AG09319 (cell line): ENCODE results near the gene TRAP1.
"Not testable (repeated sequence)": the region's sequence is repeated elsewhere in the genome, so short reads cannot be mapped to it uniquely, and the experiment has no call there.

Source experiments
- DNase-seq: peaks from one replicate; pipeline ENCODE4 v3.0.0-alpha.2; 2010; ENCODE audit warnings: low read depth; ENCODE audit errors: extremely low read depth
- TF ChIP-seq, protein P1 (sequence below): IDR thresholded peaks from 2 replicates; pipeline ENCODE4 v1.5.1; 2011; ENCODE audit warnings: low read depth, mild to moderate bottlenecking, inconsistent platforms, low read length, moderate library complexity

Gene TRAP1

GRCh38 chr16:3662601-3663000 lies 54.7 kb downstream of the TRAP1 start:
- DNase-seq = no peak
- TF ChIP-seq, protein P1, sequence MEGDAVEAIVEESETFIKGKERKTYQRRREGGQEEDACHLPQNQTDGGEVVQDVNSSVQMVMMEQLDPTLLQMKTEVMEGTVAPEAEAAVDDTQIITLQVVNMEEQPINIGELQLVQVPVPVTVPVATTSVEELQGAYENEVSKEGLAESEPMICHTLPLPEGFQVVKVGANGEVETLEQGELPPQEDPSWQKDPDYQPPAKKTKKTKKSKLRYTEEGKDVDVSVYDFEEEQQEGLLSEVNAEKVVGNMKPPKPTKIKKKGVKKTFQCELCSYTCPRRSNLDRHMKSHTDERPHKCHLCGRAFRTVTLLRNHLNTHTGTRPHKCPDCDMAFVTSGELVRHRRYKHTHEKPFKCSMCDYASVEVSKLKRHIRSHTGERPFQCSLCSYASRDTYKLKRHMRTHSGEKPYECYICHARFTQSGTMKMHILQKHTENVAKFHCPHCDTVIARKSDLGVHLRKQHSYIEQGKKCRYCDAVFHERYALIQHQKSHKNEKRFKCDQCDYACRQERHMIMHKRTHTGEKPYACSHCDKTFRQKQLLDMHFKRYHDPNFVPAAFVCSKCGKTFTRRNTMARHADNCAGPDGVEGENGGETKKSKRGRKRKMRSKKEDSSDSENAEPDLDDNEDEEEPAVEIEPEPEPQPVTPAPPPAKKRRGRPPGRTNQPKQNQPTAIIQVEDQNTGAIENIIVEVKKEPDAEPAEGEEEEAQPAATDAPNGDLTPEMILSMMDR = no peak

GRCh38 chr16:3661922-3662321 lies 55.4 kb downstream of the TRAP1 start:
- TF ChIP-seq, protein P1 = no peak
- no peak for DNase-seq

DNA sequence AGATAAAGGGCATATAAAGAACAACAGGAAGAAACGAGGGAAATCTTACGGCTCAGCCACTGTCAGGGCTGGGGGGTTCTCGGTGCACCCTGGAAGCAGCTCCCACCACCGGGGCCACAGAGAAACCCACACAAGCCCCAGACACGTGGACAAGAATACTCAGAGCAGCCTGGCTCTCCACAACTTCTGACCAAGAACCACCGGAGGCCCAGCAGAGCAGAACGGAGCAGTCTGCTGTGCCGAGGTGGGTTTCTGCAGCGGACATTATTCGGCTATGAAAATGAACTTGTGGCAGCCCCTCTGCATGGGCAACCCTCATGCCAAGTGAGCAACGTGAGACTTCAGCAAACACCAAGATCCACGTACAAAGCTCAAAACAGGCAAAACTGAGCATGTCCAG lies 56.0 kb downstream of the TRAP1 start:
- DNase-seq = no peak
- TF ChIP-seq, protein P1 = no peak

GRCh38 chr16:3659251-3659650 lies 58.1 kb downstream of the TRAP1 start:
- TF ChIP-seq, protein P1 = no peak
- DNase-seq = peak; percentile 10

DNA sequence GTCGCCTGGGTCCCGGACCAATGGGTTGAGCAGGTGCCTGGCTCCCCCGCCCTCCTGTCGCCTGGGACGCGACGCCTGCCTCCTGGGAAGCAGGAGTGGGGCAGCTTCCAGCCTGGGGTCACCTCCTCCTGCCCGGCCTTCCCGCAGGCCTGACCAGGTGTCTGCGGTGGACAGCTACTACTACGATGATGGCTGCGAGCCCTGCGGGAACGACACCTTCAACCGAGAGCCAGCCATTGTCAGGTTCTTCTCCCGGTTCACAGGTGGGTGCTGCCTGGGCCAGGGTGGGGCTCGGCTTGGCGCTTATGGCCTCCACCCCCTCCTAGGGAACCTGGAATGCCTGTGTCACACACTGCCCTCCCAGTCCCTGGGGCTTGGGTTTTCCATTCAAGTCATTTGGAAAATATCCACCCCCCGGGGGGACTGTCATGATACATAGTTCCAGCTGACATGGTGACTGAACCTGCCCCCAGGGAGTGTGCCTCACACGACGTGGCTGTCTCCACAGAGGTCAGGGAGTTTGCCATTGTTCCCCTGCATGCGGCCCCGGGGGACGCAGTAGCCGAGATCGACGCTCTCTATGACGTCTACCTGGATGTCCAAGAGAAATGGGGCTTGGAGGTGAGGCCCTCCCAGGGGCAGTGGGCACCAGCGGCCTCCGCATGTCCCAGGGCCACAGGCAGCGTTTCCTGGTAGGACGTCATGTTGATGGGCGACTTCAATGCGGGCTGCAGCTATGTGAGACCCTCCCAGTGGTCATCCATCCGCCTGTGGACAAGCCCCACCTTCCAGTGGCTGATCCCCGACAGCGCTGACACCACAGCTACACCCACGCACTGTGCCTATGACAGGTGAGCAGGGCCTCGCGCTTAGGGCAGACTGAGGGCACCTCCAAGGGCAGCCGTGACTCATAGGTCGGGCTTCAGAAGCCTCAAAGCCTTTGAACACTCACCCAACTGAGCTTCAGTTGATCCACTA lies 60.5 kb downstream of the TRAP1 start:
- no peak for DNase-seq

DNA sequence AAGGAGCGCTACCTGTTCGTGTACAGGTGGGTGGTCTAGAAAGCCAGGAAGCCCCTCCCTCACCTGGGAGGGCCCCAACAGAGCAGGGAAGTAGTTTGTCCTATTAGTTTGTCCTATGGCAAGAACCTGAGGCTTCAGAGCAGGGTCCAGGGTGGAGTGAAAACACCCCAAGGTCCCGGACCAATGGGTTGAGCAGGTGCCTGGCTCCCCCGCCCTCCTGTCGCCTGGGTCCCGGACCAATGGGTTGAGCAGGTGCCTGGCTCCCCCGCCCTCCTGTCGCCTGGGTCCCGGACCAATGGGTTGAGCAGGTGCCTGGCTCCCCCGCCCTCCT lies 61.2 kb downstream of the TRAP1 start:
- DNase-seq = not testable (repeated sequence)

More for the DNA sequence above, 60.5 kb downstream of the TRAP1 start:
- TF ChIP-seq, protein P1 = no peak

DNA sequence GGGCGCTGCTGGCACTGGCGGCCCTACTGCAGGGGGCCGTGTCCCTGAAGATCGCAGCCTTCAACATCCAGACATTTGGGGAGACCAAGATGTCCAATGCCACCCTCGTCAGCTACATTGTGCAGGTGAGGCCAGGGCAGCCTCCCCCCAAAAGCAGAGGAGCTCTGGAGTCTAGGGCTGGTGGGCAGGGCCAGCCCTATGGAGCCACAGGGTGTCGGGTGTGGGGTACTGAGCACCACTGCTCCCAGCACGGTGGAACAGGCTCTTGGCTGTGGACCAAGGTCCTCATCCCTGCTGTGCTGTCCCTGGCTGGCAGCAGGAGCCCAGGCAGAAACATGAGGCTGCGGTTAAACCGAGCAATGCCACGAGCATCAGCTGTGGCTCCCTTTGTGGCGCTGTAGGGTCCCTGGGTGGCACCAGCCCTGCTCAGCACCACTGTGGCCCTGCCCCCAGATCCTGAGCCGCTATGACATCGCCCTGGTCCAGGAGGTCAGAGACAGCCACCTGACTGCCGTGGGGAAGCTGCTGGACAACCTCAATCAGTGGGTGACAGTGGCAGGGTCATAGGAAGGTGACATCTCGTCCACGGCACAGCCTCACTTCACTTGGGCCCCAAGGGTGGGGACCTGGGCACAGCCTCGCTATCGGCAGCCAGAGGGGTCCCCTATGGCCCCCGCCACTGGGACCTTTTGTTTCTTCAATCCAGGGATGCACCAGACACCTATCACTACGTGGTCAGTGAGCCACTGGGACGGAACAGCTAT lies 61.7 kb downstream of the TRAP1 start:
- no peak for DNase-seq
- TF ChIP-seq, protein P1 = no peak
